Fibroblast of pulmonary artery (primary cell): ENCODE measurements around the gene NUP188.

Experiments
- DNase-seq: peaks from one replicate; pipeline ENCODE4 v3.0.0-alpha.2; 2010; ENCODE audit warnings: low read depth
- H3K4me3 ChIP-seq: replicated peaks from 2 replicates; pipeline ENCODE4 v1.5.1; 2011; ENCODE audit warnings: low read depth, mild to moderate bottlenecking, control low read depth, low read length, moderate library complexity
- TF ChIP-seq, protein P1 (sequence below): IDR thresholded peaks from 2 replicates; pipeline ENCODE4 v1.5.1; 2011; ENCODE audit warnings: mild to moderate bottlenecking, control low read depth, low read length, inconsistent platforms; ENCODE audit errors: missing control alignments

NUP188 gene, protein sequence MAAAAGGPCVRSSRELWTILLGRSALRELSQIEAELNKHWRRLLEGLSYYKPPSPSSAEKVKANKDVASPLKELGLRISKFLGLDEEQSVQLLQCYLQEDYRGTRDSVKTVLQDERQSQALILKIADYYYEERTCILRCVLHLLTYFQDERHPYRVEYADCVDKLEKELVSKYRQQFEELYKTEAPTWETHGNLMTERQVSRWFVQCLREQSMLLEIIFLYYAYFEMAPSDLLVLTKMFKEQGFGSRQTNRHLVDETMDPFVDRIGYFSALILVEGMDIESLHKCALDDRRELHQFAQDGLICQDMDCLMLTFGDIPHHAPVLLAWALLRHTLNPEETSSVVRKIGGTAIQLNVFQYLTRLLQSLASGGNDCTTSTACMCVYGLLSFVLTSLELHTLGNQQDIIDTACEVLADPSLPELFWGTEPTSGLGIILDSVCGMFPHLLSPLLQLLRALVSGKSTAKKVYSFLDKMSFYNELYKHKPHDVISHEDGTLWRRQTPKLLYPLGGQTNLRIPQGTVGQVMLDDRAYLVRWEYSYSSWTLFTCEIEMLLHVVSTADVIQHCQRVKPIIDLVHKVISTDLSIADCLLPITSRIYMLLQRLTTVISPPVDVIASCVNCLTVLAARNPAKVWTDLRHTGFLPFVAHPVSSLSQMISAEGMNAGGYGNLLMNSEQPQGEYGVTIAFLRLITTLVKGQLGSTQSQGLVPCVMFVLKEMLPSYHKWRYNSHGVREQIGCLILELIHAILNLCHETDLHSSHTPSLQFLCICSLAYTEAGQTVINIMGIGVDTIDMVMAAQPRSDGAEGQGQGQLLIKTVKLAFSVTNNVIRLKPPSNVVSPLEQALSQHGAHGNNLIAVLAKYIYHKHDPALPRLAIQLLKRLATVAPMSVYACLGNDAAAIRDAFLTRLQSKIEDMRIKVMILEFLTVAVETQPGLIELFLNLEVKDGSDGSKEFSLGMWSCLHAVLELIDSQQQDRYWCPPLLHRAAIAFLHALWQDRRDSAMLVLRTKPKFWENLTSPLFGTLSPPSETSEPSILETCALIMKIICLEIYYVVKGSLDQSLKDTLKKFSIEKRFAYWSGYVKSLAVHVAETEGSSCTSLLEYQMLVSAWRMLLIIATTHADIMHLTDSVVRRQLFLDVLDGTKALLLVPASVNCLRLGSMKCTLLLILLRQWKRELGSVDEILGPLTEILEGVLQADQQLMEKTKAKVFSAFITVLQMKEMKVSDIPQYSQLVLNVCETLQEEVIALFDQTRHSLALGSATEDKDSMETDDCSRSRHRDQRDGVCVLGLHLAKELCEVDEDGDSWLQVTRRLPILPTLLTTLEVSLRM (N-terminal part only)

DNA sequence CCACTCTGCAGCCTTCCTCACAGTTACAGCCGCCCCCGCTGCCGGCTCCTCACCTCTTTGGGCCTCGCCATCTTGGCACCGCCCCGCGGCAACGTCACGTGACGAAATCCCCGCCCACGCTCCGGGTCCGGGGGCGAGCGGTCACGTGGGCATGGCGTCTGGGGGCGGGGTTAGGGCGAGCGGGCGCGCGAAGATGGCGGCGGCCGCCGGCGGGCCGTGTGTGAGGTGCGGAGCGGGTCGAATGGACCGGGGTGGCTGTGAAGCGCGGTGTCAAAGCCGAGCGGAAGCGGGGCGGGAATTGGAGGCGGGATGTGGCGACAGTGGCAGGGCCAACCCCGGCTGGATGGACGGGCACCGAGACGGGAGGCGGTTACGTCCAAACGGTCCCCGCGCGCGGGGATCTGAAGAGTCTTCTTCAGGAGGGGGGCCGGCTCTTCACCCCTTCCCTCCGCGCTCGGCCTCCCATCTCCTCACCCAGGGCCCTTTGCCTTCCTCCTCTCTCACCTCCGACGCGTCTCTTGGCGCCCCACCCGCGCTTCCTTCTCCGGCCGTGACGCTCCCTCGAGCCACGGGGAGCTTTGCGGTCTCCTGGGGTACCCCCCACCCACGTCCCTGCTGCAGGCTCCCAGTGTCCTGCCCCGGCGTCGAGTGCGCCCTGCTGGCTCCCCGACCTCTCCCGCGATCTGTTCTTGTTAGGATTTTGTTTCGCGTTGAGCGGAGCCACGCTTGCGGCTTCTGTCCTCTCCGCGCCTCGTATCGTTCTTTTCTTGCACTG is at the start of gene NUP188, which contains the start of gene DOLK:
Gene NUP188, plus strand, starts transcription at position 173 of the 775 bp plus-strand sequence. Its CDS starts 21 bp downstream, at position 194.
Gene DOLK, minus strand, starts transcription at position 77 of the 775 bp plus-strand sequence. CDS start 300 bp downstream, outside the sequence.
- DNase-seq = peak; percentile 92
- H3K4me3 ChIP-seq = peak within 1 kb of the TSS; percentile 93
- TF ChIP-seq, protein P1, sequence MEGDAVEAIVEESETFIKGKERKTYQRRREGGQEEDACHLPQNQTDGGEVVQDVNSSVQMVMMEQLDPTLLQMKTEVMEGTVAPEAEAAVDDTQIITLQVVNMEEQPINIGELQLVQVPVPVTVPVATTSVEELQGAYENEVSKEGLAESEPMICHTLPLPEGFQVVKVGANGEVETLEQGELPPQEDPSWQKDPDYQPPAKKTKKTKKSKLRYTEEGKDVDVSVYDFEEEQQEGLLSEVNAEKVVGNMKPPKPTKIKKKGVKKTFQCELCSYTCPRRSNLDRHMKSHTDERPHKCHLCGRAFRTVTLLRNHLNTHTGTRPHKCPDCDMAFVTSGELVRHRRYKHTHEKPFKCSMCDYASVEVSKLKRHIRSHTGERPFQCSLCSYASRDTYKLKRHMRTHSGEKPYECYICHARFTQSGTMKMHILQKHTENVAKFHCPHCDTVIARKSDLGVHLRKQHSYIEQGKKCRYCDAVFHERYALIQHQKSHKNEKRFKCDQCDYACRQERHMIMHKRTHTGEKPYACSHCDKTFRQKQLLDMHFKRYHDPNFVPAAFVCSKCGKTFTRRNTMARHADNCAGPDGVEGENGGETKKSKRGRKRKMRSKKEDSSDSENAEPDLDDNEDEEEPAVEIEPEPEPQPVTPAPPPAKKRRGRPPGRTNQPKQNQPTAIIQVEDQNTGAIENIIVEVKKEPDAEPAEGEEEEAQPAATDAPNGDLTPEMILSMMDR = no peak

DNA sequence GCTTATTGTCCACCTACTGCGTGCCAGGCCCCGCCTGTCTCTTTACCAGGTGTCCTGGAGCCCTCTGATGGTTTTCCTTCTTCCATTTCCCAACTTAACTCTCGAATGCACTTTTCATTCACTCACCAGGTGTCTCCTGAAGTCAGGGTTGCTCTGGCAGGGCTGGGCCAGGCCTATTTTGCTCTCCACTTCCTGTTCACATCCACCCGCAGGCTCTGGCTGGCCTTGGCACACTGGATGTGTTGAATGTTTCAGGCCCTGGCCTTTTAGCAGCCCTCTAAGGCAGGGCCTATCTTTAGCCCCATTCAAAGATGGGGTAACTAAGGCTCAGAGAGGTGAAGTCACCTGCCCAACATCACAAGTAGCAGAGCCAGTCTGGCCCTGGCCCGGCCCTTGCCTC is 49.1 kb upstream of the NUP188 start:
- TF ChIP-seq, protein P1 = no peak
- DNase-seq = no peak
- no peak overlapping the region for H3K4me3 ChIP-seq

DNA sequence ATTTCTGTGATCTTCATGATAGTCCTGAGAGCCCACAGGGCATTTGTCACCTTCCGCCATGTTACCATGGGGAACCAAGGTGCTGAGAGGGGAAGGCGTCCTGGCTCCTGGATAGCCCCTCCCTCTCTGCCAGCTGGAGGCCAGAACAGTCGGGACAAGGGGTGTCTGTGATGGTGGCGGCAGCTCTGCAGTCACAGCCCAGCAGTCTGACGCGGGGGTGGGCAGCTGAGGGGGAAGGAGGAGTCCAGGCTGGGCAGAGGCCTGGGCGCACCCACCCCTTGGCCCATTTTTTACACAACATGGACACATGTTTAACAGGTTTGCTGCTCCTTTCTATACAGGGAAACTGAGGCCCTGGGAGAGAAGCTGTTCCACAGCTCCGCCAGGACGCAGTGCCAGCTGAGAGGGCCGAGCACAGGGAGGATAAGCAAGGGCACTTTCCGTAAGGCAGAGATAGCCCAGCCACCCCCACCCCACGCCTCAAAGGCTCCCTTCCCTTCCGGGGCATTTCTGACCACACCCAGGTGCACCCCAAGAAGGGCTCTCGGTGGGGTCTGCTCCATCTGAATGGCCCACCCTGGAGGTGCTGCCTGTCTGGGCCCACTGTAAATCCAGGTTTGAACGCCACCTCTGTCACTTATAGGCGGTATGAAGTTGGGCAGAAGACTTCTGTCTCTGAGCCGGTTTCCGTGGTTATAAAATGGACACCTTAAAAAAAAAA is 48.5 kb upstream of the NUP188 start:
- DNase-seq = no peak
- TF ChIP-seq, protein P1 = no peak
- no peak overlapping the region for H3K4me3 ChIP-seq

DNA sequence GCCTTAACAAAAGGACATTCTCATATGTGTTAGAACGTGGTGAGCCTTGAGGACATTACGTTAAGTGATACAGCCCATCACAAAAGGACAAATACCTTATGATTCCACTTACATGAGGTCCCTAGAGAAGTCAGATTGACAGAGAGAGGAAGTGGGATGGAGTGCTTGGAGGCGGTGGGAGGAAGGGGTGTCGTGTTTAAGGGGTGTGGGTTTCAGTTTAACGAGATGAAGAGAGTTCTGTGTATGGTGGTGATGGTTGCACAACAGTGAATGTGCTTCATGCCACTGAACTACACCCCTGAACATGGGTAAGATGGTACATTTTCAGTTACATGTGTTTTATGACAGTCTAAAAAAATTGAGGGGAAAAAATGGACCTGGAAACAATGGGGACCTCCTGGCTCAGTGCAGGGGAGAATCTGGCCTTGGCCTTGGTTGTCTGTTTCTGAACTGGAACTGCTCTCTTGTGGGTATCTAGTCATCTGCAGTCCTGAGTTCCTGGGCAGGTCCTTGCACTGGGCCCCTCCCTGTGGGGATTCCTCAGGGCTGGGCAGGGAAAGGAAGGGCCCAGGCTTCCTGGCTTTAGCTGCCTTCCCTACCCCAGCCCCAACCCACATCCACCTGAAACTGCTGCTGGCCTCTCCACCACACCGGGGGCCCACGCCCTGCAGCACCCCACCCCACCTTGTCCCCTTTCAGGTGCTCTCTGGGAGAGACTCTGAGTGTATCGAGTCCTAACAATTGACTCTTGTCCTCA is 47.8 kb upstream of the NUP188 start:
- no peak for DNase-seq
- no peak overlapping the region for H3K4me3 ChIP-seq
- TF ChIP-seq, protein P1 = no peak

DNA sequence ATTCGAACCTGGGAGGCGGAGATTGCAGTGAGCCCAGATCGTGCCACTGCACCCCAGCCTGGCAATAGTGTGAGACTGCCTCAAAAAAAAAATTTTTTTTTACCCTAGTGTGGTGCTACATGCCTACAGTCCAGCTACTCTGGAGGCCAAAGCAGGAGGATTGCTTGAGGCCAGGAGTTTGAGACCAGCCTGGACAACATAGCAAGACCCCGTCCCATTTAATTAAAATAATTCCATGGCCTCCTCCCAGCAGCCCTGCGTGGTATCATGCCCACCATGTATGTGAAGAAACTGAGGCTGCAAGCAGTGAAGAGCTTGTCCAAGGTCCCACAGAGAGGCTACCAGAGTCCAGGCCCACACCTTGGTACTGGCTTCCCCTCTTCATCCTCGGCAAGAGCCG is 46.1 kb upstream of the NUP188 start:
- TF ChIP-seq, protein P1 = no peak
- no peak overlapping the region for H3K4me3 ChIP-seq
- no peak for DNase-seq
